ENCODE data around the gene PSMB2. TPM values are rescaled to one million over a fixed set of nuclear protein-coding genes. Genes with fewer than 3 reads are reported as not detected.

PSMB2 gene
- total and polyA plus RNA-seq, 9 donors: 16.7 to 88.7 (median 36.9) TPM

DNA sequence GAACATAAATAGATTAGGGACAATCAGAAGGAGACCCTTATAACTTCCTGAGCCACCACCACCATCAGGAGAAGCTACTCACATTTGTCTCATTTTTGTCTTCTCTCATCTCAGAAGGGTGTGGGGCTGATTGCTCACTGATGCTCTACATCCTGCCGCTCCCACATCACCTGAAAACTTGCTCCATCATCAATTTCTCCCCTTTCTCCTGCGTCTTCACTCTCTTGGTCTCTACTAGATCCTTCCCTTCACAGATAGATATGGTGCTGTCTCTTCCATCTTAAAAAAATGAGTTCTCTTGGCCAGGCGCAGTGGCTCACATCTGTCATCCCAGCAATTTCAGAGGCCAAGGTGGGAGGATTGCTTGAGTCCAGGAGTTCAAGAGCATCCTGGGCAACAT, 38.9 kb upstream of the PSMB2 start:
- no peak for DNase-seq
- 76 to 85% (median 77%) methylated on average over 3 of the region's 3 CpGs for WGBS, 3 donors
- Histone ChIP-seq H3K36me3 (no peaks in the 10 kb centered on the region), H3K4me3 (no peak overlapping the region), H3K4me1 (ENCODE audit: insufficient read depth) (no peaks in the 10 kb centered on the region), H3K9me3 (no peaks in the 10 kb centered on the region), H3K27me3 (no peaks in the 10 kb centered on the region), H3K27ac (no peak overlapping the region)
- no peak for TF ChIP-seq POLR2A (IDR thresholded peaks at IDR 0.05)
- intact Hi-C loops (cut with DNase I): no loop called here

DNA sequence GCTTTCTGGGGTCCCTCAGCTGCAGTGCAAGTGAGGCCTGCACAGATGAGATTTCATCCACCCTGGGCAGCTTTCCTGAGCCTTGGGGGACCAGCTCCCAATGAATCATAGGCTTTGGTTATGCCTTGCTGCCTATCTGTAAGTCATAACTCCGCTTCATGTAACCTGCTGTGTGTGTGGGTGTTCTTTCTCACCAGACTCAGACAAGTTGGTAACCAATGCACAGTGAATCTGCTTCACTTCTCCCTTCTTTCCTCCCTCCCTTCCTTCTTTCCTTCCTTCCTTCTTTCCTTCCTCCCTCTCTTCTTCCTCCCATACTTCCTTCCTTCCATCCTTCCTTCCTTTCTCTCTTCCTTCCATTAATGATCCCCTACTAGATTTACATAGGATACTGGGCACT, 34.4 kb upstream of the PSMB2 start:
- 66 to 93% (median 76%) methylated on average over 1 of the region's 1 CpG for WGBS, 3 donors
- H3K27ac ChIP-seq: no peak overlapping the region
- no peaks in the 10 kb centered on the region for H3K27me3 ChIP-seq
- no peak for DNase-seq
- intact Hi-C loops (cut with DNase I): no loop called here
- no peaks in the 10 kb centered on the region for H3K36me3 ChIP-seq
- no peaks in the 10 kb centered on the region for H3K9me3 ChIP-seq
- H3K4me1 ChIP-seq (ENCODE audit: insufficient read depth): no peaks in the 10 kb centered on the region
- TF ChIP-seq EP300 (IDR thresholded peaks at IDR 0.05) (no peak), POLR2A (IDR thresholded peaks at IDR 0.05) (no peak)
- TF ChIP-seq, protein P1, sequence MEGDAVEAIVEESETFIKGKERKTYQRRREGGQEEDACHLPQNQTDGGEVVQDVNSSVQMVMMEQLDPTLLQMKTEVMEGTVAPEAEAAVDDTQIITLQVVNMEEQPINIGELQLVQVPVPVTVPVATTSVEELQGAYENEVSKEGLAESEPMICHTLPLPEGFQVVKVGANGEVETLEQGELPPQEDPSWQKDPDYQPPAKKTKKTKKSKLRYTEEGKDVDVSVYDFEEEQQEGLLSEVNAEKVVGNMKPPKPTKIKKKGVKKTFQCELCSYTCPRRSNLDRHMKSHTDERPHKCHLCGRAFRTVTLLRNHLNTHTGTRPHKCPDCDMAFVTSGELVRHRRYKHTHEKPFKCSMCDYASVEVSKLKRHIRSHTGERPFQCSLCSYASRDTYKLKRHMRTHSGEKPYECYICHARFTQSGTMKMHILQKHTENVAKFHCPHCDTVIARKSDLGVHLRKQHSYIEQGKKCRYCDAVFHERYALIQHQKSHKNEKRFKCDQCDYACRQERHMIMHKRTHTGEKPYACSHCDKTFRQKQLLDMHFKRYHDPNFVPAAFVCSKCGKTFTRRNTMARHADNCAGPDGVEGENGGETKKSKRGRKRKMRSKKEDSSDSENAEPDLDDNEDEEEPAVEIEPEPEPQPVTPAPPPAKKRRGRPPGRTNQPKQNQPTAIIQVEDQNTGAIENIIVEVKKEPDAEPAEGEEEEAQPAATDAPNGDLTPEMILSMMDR (IDR thresholded peaks at IDR 0.05): no peak
- no peak overlapping the region for H3K4me3 ChIP-seq

DNA sequence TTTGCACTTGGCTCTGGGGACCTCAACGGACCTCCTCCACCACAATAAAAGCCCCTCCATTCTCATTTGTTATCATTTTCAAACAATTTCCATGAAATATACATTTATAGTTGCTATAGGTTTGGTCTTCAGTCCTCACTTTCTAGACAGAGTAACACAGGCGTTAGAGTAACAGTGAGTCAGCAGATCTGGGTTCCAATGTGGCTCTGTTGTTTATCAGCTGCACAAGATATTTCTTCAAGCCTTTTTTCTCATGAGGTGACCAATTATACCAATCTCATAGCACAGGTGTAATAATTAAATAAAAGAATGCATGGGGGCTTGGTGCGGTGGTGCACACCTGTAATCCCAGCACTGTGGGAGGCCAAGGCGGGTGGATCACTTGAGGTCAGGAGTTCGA, 32.8 kb upstream of the PSMB2 start:
- 79 to 86% (median 79%) methylated on average over 5 of the region's 5 CpGs for WGBS, 3 donors
- Histone ChIP-seq H3K9me3 (no peaks in the 10 kb centered on the region), H3K36me3 (no peaks in the 10 kb centered on the region), H3K27ac (no peak overlapping the region), H3K4me3 (no peak overlapping the region), H3K27me3 (no peaks in the 10 kb centered on the region), H3K4me1 (ENCODE audit: insufficient read depth) (no peaks in the 10 kb centered on the region)
- intact Hi-C loops (cut with DNase I): no loop called here
- no peak for DNase-seq
- TF ChIP-seq POLR2A (IDR thresholded peaks at IDR 0.05) (no peak), EP300 (IDR thresholded peaks at IDR 0.05) (no peak)
- TF ChIP-seq, protein P1 (IDR thresholded peaks at IDR 0.05): no peak

DNA sequence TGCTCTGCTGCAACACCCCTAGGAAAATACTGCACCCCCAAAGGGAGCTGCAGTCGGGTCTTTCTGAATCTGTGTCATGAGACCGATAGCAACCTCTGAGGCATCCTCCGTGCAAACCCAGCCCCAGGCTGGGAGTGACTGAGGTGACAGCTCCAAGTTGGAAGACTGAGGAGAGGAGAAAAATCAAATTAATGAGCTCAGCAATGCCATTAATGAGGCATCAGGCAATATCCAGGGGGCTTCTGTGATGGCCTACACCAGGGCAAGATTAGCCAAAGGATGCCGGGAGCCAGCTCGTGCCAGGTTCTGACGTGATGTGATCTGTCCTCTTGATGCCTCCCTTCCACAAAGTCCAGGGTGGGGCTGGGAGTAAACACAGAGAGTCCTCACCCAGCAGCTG, 30.8 kb upstream of the PSMB2 start:
- H3K4me3 ChIP-seq: no peak overlapping the region
- H3K27me3 ChIP-seq: no peaks in the 10 kb centered on the region
- intact Hi-C loops (cut with DNase I): no loop called here
- no peak overlapping the region for H3K27ac ChIP-seq
- no peaks in the 10 kb centered on the region for H3K9me3 ChIP-seq
- no peak for DNase-seq
- H3K4me1 ChIP-seq (ENCODE audit: insufficient read depth): no peaks in the 10 kb centered on the region
- no peak for TF ChIP-seq POLR2A (IDR thresholded peaks at IDR 0.05)
- TF ChIP-seq, protein P1 (IDR thresholded peaks at IDR 0.05): no peak
- no peak for TF ChIP-seq EP300 (IDR thresholded peaks at IDR 0.05)
- 70 to 74% (median 73%) methylated on average over 6 of the region's 6 CpGs for WGBS, 3 donors
- H3K36me3 ChIP-seq: no peaks in the 10 kb centered on the region

DNA sequence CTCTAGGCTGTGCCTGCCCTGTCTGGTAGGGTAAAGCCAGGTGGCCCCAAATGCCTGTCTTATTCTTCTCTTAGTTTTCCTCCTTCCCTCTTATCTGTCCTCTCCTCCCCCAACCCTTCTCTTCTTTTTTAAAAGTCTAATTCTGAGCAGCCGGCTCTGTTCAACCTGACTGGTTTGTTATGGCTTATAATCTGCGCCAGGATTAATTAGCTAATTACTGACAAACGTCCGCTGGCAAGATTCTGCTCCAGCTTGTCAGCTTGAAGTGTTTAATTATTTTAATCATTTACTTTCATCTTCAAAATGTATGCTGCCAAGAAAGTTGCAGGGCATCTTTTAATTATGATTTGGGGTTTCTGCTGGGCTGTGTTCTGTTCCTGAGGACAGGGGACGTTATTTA, 27.2 kb upstream of the PSMB2 start:
- TF ChIP-seq EP300 (IDR thresholded peaks at IDR 0.05) (no peak), POLR2A (IDR thresholded peaks at IDR 0.05) (no peak)
- TF ChIP-seq, protein P1 (IDR thresholded peaks at IDR 0.05): no peak
- intact Hi-C loops (cut with DNase I): no loop called here
- 38 to 41% (median 41%) methylated on average over 5 of the region's 5 CpGs for WGBS, 3 donors
- Histone ChIP-seq H3K4me3 (no peak overlapping the region), H3K9me3 (no peaks in the 10 kb centered on the region), H3K27ac (no peak overlapping the region), H3K4me1 (ENCODE audit: insufficient read depth) (no peaks in the 10 kb centered on the region), H3K27me3 (no peaks in the 10 kb centered on the region), H3K36me3 (no peaks in the 10 kb centered on the region)
- no peak for DNase-seq

All from ovary (tissue), 9 donors.